ENCODE measurements around the gene CELSR1.

CELSR1 gene

DNA sequence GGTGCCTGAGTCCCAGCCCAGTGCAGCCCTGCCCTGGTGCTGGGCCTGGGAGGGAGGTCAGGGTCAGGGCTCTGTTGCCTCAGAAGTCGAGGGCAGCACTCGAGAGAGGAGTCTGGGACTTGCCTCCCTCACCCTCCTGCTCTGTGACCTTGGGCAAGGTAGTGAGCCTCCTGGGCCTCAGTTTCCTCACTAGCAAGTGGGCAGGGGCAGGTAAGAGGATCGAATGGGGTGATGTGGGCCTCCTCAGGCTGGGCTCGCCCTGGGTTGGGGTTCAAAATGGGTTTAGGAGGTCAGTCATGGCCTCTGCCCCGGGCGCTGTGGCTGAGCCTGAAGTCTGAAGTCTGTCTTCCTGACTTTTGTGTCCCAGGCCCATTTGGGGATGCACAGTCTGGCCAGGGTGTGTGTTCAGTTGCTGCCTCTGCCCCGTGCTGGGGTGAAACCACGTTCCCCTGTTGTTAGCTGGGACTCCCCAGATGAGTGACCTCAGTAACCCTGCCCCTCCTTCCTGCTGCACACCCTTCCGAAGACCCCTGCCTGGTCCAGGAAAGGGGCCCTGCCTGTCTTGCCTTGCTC, 40.9 kb upstream of the CELSR1 start:
- peak overlapping the region; percentile 54; the same call in 1 of the 2 replicates for H3K4me2 ChIP-seq
- H3K27ac ChIP-seq: no peak overlapping the region
- H4K20me1 ChIP-seq (ENCODE audit: insufficient read depth): no peaks in the 10 kb centered on the region
- H2AFZ ChIP-seq (ENCODE audit: low read depth): no peak overlapping the region
- H3K27me3 ChIP-seq (ENCODE audit: insufficient read depth, low read depth): peaks cover 8% of the 10 kb centered on the region; the same call in 1 of the 2 replicates
- no peak overlapping the region for H3K9ac ChIP-seq
- H3K4me3 ChIP-seq (IDR thresholded peaks at IDR 0.05; ENCODE audit: insufficient read depth, low read depth, low read length): no peak overlapping the region
- peaks cover 10% of the 10 kb centered on the region for H3K4me1 ChIP-seq (ENCODE audit: low read depth, poor library complexity, severe bottlenecking)
- H3K36me3 ChIP-seq (ENCODE audit: insufficient read depth): no peaks in the 10 kb centered on the region
- TF ChIP-seq, protein P1, sequence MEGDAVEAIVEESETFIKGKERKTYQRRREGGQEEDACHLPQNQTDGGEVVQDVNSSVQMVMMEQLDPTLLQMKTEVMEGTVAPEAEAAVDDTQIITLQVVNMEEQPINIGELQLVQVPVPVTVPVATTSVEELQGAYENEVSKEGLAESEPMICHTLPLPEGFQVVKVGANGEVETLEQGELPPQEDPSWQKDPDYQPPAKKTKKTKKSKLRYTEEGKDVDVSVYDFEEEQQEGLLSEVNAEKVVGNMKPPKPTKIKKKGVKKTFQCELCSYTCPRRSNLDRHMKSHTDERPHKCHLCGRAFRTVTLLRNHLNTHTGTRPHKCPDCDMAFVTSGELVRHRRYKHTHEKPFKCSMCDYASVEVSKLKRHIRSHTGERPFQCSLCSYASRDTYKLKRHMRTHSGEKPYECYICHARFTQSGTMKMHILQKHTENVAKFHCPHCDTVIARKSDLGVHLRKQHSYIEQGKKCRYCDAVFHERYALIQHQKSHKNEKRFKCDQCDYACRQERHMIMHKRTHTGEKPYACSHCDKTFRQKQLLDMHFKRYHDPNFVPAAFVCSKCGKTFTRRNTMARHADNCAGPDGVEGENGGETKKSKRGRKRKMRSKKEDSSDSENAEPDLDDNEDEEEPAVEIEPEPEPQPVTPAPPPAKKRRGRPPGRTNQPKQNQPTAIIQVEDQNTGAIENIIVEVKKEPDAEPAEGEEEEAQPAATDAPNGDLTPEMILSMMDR (conservative IDR thresholded peaks at IDR 0.05; ENCODE audit: low read depth, low read length): no peak
- no peaks in the 10 kb centered on the region for H3K79me2 ChIP-seq (ENCODE audit: insufficient read depth, low read depth)

DNA sequence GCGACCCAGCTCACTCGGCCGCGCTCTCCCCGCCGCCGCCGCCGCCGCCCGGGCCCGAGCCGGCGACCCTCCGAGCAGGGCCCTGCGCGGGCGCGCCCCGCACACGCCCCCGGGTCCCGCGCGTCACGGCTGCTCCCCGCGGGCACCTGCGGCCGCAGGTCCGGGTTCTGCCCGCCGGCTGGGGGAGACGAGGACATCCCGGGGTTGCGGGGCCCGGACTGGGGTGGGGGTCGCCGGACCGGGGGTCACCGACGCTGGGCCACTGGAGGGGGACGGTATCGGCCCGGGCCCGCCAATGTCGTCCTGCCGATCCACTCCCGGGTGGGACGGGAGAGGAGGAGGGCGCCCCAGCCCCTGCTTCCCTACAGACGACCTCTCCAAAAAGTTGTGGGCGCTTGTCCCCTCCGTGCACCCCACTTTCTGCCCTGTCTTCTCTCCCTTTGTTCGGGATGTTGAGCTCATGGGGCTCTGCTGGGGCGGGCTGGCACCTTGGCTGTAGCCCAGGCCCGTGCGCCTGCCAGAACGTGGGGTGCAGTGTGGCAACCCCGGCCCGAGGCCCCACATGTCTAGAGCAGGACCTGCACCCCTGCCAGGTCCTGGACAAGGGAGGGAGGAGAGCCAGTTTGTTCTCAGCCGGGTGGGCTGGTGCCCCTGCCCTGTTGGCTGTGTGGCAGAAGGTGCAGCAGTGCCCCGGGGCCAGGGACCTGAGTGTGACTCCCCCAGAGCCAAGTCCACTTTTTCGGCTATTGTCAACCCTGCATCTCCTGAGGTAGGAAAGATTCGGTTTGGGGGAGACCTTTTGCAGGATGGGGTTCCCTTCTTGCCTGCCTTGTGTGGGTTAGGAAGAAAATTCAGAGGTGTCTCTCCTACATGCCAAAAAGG, 40.2 kb upstream of the CELSR1 start:
- no peak overlapping the region; the same call in 1 of the 2 replicates for H2AFZ ChIP-seq (ENCODE audit: low read depth)
- no peaks in the 10 kb centered on the region for H3K36me3 ChIP-seq (ENCODE audit: insufficient read depth)
- TF ChIP-seq, protein P1 (conservative IDR thresholded peaks at IDR 0.05; ENCODE audit: low read depth, low read length): no peak
- H3K27me3 ChIP-seq (ENCODE audit: insufficient read depth, low read depth): peaks cover 8% of the 10 kb centered on the region; the same call in 1 of the 2 replicates
- H3K79me2 ChIP-seq (ENCODE audit: insufficient read depth, low read depth): no peaks in the 10 kb centered on the region
- H3K4me1 ChIP-seq (ENCODE audit: low read depth, poor library complexity, severe bottlenecking): peaks cover 10% of the 10 kb centered on the region
- H3K27ac ChIP-seq: no peak overlapping the region
- no peaks in the 10 kb centered on the region for H4K20me1 ChIP-seq (ENCODE audit: insufficient read depth)
- H3K4me3 ChIP-seq (IDR thresholded peaks at IDR 0.05; ENCODE audit: insufficient read depth, low read depth, low read length): no peak overlapping the region
- peak overlapping the region; percentile 54; the same call in 1 of the 2 replicates for H3K4me2 ChIP-seq
- H3K9ac ChIP-seq: no peak overlapping the region

DNA sequence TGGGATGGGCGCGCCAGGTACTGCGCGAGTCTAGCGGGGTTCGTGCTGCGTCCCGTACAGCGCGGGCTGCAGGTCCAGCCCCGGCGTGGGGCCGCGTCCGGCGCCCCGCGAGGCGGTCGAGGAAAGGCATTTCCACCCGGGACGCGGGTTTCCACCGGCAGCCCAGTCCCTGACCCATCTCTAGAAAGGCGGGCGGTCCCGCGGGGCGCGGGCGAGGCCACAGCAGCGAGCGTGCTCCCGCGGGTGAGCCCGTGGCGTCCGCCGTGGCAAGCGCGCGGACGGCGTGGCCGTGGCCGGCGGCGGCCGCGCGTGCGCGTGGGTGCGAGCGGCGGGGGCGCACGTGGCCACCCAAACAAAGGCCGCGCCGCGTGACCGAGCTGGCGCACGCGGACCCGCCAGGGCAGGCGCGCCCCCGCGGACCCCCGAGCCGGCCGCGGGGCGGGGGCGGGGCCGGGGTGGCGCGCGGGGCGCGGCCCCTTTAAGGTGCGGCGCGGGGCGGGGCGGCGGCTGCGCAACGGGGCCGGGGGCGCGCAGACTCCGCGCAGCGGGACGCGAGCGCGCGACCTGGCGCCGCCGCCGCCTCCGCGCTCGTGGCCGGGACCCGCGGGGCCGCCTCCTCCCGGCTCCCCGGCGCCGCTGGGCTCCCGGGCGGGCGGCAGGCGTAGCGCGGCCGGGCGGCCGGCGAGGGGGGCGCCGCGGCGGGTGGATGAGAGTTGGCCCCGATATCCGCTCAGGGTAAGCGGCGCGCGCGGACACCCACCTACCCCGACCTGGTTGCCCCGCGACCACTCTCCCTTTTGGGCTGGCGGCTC, 39.3 kb upstream of the CELSR1 start:
- H3K79me2 ChIP-seq (ENCODE audit: insufficient read depth, low read depth): no peaks in the 10 kb centered on the region
- TF ChIP-seq, protein P1 (conservative IDR thresholded peaks at IDR 0.05; ENCODE audit: low read depth, low read length): no peak
- no peaks in the 10 kb centered on the region for H4K20me1 ChIP-seq (ENCODE audit: insufficient read depth)
- no peaks in the 10 kb centered on the region for H3K36me3 ChIP-seq (ENCODE audit: insufficient read depth)
- H3K4me2 ChIP-seq: peak overlapping the region; percentile 56
- H3K27me3 ChIP-seq (ENCODE audit: insufficient read depth, low read depth): peaks cover 8% of the 10 kb centered on the region; the same call in 1 of the 2 replicates
- H3K9ac ChIP-seq: no peak overlapping the region
- H3K27ac ChIP-seq: no peak overlapping the region
- H3K4me3 ChIP-seq (IDR thresholded peaks at IDR 0.05; ENCODE audit: insufficient read depth, low read depth, low read length): no peak overlapping the region
- peaks cover 10% of the 10 kb centered on the region for H3K4me1 ChIP-seq (ENCODE audit: low read depth, poor library complexity, severe bottlenecking)
- peak overlapping the region; percentile 81 for H2AFZ ChIP-seq (ENCODE audit: low read depth)

DNA sequence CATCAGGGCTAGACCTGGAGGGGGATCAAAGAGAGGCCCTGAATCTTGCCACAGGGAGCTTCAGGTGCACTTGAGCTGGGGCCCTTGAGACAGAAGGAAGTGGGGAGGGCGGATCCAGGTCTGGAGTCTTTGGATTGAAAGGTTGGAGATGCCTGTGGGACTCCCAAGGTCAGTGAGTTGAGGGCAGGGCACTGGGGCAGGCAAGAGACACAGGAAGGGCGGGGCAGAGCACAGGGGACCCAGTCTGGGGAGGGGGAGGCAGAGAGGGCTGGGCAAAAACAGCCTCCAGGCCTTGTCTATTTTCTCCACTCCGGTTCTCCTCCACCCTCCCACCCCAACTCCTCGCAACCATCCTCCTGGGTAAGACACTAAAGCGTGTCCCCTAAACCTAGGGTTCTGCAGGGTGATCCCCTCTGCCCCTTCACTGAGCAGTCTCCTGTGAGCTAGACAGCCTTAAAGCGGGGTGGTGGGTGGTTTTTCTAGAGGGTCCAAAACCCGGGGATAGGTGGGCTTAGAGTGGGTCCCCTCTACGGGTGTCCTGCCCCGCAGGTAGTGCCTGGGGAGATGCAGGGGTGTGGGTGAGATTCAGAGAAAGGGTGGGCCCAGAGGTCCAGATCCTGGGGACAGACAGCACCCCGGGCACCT, 38.6 kb upstream of the CELSR1 start:
- H3K36me3 ChIP-seq (ENCODE audit: insufficient read depth): no peaks in the 10 kb centered on the region
- H3K4me3 ChIP-seq (IDR thresholded peaks at IDR 0.05; ENCODE audit: insufficient read depth, low read depth, low read length): no peak overlapping the region
- H4K20me1 ChIP-seq (ENCODE audit: insufficient read depth): no peaks in the 10 kb centered on the region
- peaks cover 8% of the 10 kb centered on the region; the same call in 1 of the 2 replicates for H3K27me3 ChIP-seq (ENCODE audit: insufficient read depth, low read depth)
- H3K4me2 ChIP-seq: peak overlapping the region; percentile 56
- H2AFZ ChIP-seq (ENCODE audit: low read depth): peak overlapping the region; percentile 81
- TF ChIP-seq, protein P1 (conservative IDR thresholded peaks at IDR 0.05; ENCODE audit: low read depth, low read length): no peak
- no peak overlapping the region for H3K9ac ChIP-seq
- no peaks in the 10 kb centered on the region for H3K79me2 ChIP-seq (ENCODE audit: insufficient read depth, low read depth)
- peaks cover 10% of the 10 kb centered on the region for H3K4me1 ChIP-seq (ENCODE audit: low read depth, poor library complexity, severe bottlenecking)
- no peak overlapping the region for H3K27ac ChIP-seq
